AG09319 (cell line): ENCODE data around the gene MLC1.

ENCODE experiments used
- DNase-seq: peaks from one replicate; pipeline ENCODE4 v3.0.0-alpha.2; 2010; ENCODE audit warnings: low read depth; ENCODE audit errors: extremely low read depth
- CTCF ChIP-seq: IDR thresholded peaks from 2 replicates; pipeline ENCODE4 v1.5.1; 2011; ENCODE audit warnings: low read depth, mild to moderate bottlenecking, inconsistent platforms, low read length, moderate library complexity

MLC1 gene

GRCh38 chr22:50040717-50041116 is 44.5 kb downstream of the MLC1 start:
- DNase-seq, result no peak
- no peak for TF ChIP-seq CTCF

- TF ChIP-seq CTCF, result no peak
- DNase-seq, result no peak
These were observed 45.4 kb downstream of the MLC1 start for GRCh38 chr22:50039669-50040443.

GRCh38 chr22:50035976-50036724 is 49.1 kb downstream of the MLC1 start:
- TF ChIP-seq CTCF, result no peak
- no peak for DNase-seq

GRCh38 chr22:50035131-50035881 is 49.9 kb downstream of the MLC1 start:
- no peak for TF ChIP-seq CTCF
- DNase-seq, result no peak

- DNase-seq, result no peak
These were observed 50.8 kb downstream of the MLC1 start for GRCh38 chr22:50034126-50035081.

More at GRCh38 chr22:50034126-50035081, 50.8 kb downstream of the MLC1 start:
- no peak for TF ChIP-seq CTCF
